ENCODE data around the gene ACTBL2.

DNA sequence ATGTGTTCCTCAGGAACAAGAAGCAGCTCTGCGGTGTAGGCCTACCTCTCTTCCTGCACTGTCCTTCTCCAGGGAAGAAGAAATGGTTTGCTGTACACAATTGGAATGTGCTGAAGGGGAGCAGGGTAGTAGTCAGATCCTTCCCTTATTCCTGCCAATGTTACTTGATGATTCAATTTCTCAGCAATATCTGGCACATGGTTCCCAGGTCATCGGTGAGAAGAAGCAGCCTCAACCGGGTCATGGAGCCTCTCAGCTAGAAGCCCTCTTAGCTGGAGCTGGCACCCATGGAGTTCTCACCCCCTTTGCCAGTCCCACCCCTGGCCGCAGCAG lies 36.9 kb downstream of the ACTBL2 start:
- no peak for TF ChIP-seq POLR2A (IDR thresholded peaks at IDR 0.05; ENCODE audit: low read depth, low read length)
- TF ChIP-seq POLR2AphosphoS5 (IDR thresholded peaks at IDR 0.05; ENCODE audit: low read depth, low read length), result no peak
